GM10847 (cell line): ENCODE measurements around the gene ZNF543.
A peak's percentile ranks its signal among the peaks of the same experiment; 100 is the strongest.

ENCODE experiments used
- POLR2A ChIP-seq: IDR thresholded peaks from 2 replicates; pipeline ENCODE4 v1.6.1; 2011; ENCODE audit not compliant: insufficient read length; ENCODE audit errors: extremely low read depth

ZNF543 gene

DNA sequence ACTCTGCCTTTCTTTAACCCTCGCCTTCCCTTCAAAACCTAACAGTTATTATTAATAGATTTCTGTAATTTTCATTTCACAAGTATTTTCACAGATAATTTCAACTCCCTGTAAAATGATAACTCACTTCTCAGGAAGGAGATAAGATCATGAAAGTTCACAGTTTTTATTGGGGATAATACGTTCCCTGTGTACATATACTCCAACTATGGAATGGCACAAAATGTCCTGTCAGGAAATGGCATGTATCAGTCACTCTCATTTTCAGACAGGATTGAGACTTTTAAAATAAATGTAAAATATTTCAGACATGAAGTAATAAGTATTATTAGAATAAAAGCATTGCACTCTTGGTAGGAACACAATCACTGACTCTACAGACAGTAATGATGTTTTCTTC, 42.1 kb downstream of the ZNF543 start:
- no peak for TF ChIP-seq POLR2A

DNA sequence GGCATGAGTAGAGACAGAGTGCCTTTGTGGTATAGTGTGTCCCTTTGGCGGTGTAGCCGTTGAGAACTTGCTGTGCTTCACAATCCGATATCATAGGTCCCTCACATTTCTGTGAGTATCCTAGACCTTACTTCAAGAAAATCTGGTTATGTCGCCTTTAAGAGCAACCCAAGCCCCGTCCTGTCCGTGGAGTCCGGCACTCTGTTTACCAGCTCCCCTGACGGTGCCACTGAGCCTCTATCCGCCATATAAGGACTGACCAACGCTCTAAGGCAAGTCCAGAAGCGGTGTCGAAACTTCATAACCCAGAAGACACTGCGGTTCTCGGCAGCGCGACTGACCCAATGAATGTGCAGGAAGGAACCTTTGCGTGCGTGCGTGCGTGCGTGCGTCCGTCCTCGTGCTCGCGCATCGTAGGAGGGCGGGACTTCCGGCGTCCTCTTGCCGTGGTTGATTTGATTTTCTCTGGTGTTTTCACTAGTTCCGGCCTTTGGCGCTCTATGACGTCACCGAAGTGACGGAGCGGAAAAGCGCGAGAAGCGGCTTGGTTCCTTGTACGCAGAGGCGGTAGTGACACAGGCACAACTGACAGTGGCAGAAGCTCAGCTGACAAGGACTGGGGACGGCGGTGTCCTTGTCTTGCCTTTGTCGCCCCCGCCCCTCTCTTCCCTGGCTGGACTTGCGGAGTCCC, 42.9 kb downstream of the ZNF543 start, which contains the start of the genes TRAPPC2B and ZNF547:
TRAPPC2B (plus strand) TSS at position 555 of the 691 bp plus-strand sequence. CDS start 1,283 bp downstream, outside the sequence.
ZNF547 (plus strand) TSS at position 555 of the 691 bp plus-strand sequence. CDS start 5,005 bp downstream, outside the sequence.
- peak; percentile 49 for TF ChIP-seq POLR2A

- no peak for TF ChIP-seq POLR2A
Observed at GRCh38 chr19:57363688-57364181, 43.5 kb downstream of the ZNF543 start.

- no peak for TF ChIP-seq POLR2A
Observed at GRCh38 chr19:57366776-57367175, 46.5 kb downstream of the ZNF543 start.

DNA sequence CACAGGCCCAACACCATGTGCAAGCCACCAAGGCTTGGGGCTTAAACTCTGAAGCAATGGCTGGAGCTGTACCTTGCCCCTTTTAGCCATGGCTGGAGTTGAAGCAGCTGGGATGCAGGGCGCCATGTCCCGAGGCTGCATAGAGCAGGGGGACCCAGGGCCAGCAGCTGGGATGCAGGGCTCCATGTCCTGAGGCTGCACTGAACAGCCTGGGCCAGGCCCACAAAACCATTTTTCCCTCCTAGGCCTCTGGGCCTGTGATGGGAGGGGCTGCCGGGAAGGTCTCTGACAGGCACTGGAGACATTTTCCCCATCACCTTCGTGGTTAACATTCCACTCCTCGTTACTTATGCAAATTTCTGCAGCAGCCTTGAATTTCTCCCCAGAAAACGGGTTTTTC, 53.9 kb downstream of the ZNF543 start:
- no peak for TF ChIP-seq POLR2A

DNA sequence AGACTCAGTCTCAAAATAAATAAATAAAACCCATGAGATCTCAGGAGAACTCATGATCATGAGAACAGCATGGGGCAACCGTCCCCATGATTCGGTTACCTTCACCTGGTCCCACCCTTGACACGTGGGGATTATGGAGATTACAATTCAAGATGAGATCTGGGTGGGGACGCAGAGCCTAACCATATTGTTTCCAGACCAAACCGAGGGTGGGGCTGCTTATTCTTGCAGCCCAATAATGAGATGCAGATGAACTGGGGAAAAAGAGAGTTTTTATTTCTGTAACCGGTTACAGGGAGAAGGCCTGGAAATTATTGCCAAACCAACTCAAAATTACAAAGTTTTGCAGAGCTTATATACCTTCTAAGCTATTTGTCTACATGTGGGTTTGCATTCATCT, 55.9 kb downstream of the ZNF543 start:
- TF ChIP-seq POLR2A = no peak

GRCh38 chr19:57377498-57378146, 57.4 kb downstream of the ZNF543 start:
- TF ChIP-seq POLR2A = no peak
